HepG2 (cell line): ENCODE data around the gene SLC1A3. TPM values are rescaled to one million over a fixed set of nuclear protein-coding genes. Genes with fewer than 3 reads are reported as not detected.

Experiments
- ATAC-seq: fragments of 200-7000 bp; cut with Tn5 transposase; 3 replicates; pipeline ENCODE4 v1.9.1; 2020; ENCODE audit warnings: mild to moderate bottlenecking, moderate library complexity
- BruUV-seq: library from RNA; stranded (reverse); fragments of 400-500 nt; replicated peaks from 2 replicates; lab custom pipeline; 2021; lab: Mats Ljungman, UMichigan
- CTCF ChIA-PET: fragments of 300-600 bp; formaldehyde crosslinking; extraction: SDS; loops from one replicate; lab custom pipeline; 2021; ENCODE audit warnings: low total read pairs, inconsistent platforms, low intra/inter-chr PET ratio; lab: Yijun Ruan, JAX
- POLR2A ChIA-PET: fragments of 350-600 bp; sonication (Branson Sonifier 250); formaldehyde crosslinking; loops from one replicate; lab custom pipeline; 2020; ENCODE audit warnings: antibody characterized with exemption, inconsistent platforms; lab: Yijun Ruan, JAX
- DNase-seq: peaks from one replicate; pipeline ENCODE4 v3.0.0-alpha.2; 2015; ENCODE audit warnings: low spot score
- FAIRE-seq: peaks from 3 replicates; lab custom pipeline; 2011; peaks lifted over from hg19 to GRCh38; lab: Jason Lieb, UNC
- H2AFZ ChIP-seq: one replicate; pipeline ENCODE4 v1.6.1; 2011; ENCODE audit warnings: low read length, inconsistent platforms
- H3K27ac ChIP-seq: fragments of 300-600 bp; 3 replicates; pipeline ENCODE4 v1.8.0; 2011; ENCODE audit warnings: mixed run types, mild to moderate bottlenecking, mixed read lengths, low read length, inconsistent platforms; ENCODE audit not compliant: insufficient read depth; ENCODE audit errors: extremely low read length
- H3K27me3 ChIP-seq, 2 experiments: fragments of 200-600 bp in 1 of 2; 2 replicates in 1 of 2; 3 replicates in 1 of 2; pipeline versions ENCODE4 v1.6.0 to v1.8.0; 2011; ENCODE audit warnings: low read length in 2 of 2, mild to moderate bottlenecking in 2 of 2, moderate library complexity in 2 of 2, inconsistent platforms in 1 of 2; ENCODE audit not compliant: insufficient read depth in 2 of 2, control insufficient read depth in 1 of 2
- H3K36me3 ChIP-seq, 2 experiments: fragments of 200-600 bp in 1 of 2; replicated peaks in 1 of 2; 2 replicates in 1 of 2; 3 replicates in 1 of 2; pipeline versions ENCODE4 v1.5.1 to v1.8.0; 2011; ENCODE audit warnings: low read length in 2 of 2, inconsistent platforms in 1 of 2; ENCODE audit not compliant: insufficient read depth in 2 of 2, control insufficient read depth in 1 of 2
- H3K4me1 ChIP-seq: 2 replicates; pipeline ENCODE4 v1.5.1; 2012; ENCODE audit warnings: low read length, inconsistent platforms; ENCODE audit not compliant: insufficient read depth
- H3K4me2 ChIP-seq: 2 replicates; pipeline ENCODE4 v1.6.0; 2011; ENCODE audit warnings: low read depth, low read length, inconsistent platforms
- H3K4me3 ChIP-seq, 3 experiments: fragments of 200-600 bp in 1 of 3; sonication (generic), shearing (Covaris generic) in 1 of 3; replicated peaks in 1 of 3; 2 replicates each; pipeline ENCODE4 v1.5.1; 2011 to 2016; ENCODE audit warnings: low read length in 3 of 3, inconsistent platforms in 2 of 3, low read depth in 2 of 3, mild to moderate bottlenecking in 2 of 3, control low read depth in 1 of 3, mixed read lengths in 1 of 3; ENCODE audit not compliant: insufficient read depth in 1 of 3
- H3K79me2 ChIP-seq: one replicate; pipeline ENCODE4 v1.6.1; 2011; ENCODE audit warnings: low read length, inconsistent platforms; ENCODE audit not compliant: insufficient read depth
- H3K9ac ChIP-seq: 2 replicates; pipeline ENCODE4 v1.6.0; 2011; ENCODE audit warnings: mild to moderate bottlenecking, low read depth, low read length, inconsistent platforms; ENCODE audit not compliant: insufficient read depth
- H3K9me3 ChIP-seq: 2 replicates; pipeline ENCODE4 v1.5.1; 2012; ENCODE audit warnings: mild to moderate bottlenecking, low read length
- H4K20me1 ChIP-seq: 2 replicates; pipeline ENCODE4 v1.6.0; 2011; ENCODE audit warnings: inconsistent platforms, mild to moderate bottlenecking, low read length, moderate library complexity; ENCODE audit not compliant: insufficient read depth
- CREBL2 ChIP-seq: sonication (generic); formaldehyde crosslinking; IDR thresholded peaks from 2 replicates; pipeline ENCODE4 v1.8.1; 2023; ENCODE audit warnings: missing genetic modification reagents, mild to moderate bottlenecking, borderline replicate concordance
- HDAC2 ChIP-seq: sonication (generic); formaldehyde crosslinking; IDR thresholded peaks from 2 replicates; pipeline ENCODE4 v1.4.0; 2020; ENCODE audit warnings: missing genetic modification reagents
- POLR2AphosphoS2 ChIP-seq: IDR thresholded peaks from 2 replicates; pipeline ENCODE4 v1.6.1; 2011; ENCODE audit warnings: low read depth, low read length, improper control_type of control experiment
- RCOR2 ChIP-seq: IDR thresholded peaks from 2 replicates; pipeline ENCODE4 v1.6.1; 2016; ENCODE audit warnings: missing biosample characterization, missing genetic modification reagents
- RELA ChIP-seq: sonication (generic); formaldehyde crosslinking; IDR thresholded peaks from 2 replicates; pipeline ENCODE4 v1.4.0; 2020; ENCODE audit warnings: missing genetic modification reagents
- STAT6 ChIP-seq: sonication (generic); formaldehyde crosslinking; IDR thresholded peaks from 2 replicates; pipeline ENCODE4 v1.4.0; 2020; ENCODE audit warnings: missing genetic modification reagents, mild to moderate bottlenecking, borderline replicate concordance
- ZNF10 ChIP-seq: sonication (generic); formaldehyde crosslinking; IDR thresholded peaks from 2 replicates; pipeline ENCODE4 v1.4.0; 2020; ENCODE audit warnings: mild to moderate bottlenecking, low read depth, missing genetic modification reagents, borderline replicate concordance
- ZNF318 ChIP-seq: sonication (generic); formaldehyde crosslinking; IDR thresholded peaks from 2 replicates; pipeline ENCODE4 v1.4.0; 2020; ENCODE audit warnings: mild to moderate bottlenecking, missing genetic modification reagents
- ZNF430 ChIP-seq: sonication (generic); formaldehyde crosslinking; IDR thresholded peaks from 2 replicates; pipeline ENCODE4 v1.9.0; 2021; ENCODE audit warnings: mild to moderate bottlenecking, missing genetic modification reagents
- WGBS: methylation state at CpG from one replicate; pipeline ENCODE4 v1.1.6; 2017; ENCODE audit warnings: low lambda C conversion rate; 5-methylcytosine and 5-hydroxymethylcytosine counted together
- in situ Hi-C: cut with HindIII; loops from 2 replicates; pipeline ENCODE4 v1.10.0; 2017; ENCODE audit warnings: low pct_unique_long_range_greater_than_20kb; ENCODE audit not compliant: extremely low pct_ligation_motif_present
- intact Hi-C: fragments of 100-400 bp; cut with micrococcal nuclease; formaldehyde crosslinking; loops from one replicate; pipeline ENCODE4 v1.10.0; 2022; ENCODE audit not compliant: unreplicated experiment
- polyA plus RNA-seq, 8 experiments: library from polyadenylated mRNA; depleted of rRNA in 3 of 8; stranded (reverse) in 7 of 8; unstranded in 1 of 8; fragments of >200 nt; fragmentation: Illumina TruSeq in 4 of 8; extraction: Trizol in 4 of 8; gene quantifications; 2 replicates each; pipeline versions ENCODE4 v1.2.1 to v1.2.3, GENCODE V29; 2011 to 2016; ENCODE audit warnings: low read depth in 4 of 8, missing spikeins in 1 of 8, mixed read lengths in 1 of 8; ENCODE audit not compliant: insufficient read depth in 1 of 8
- total RNA-seq, 5 experiments: library from RNA; depleted of rRNA; stranded (reverse); fragments of >200 nt; fragmentation: Illumina TruSeq; extraction: Trizol; gene quantifications; 2 replicates each; pipeline ENCODE4 v1.2.3, GENCODE V29; 2016; ENCODE audit warnings: low read depth in 1 of 5

The SLC1A3 gene
- total and polyA plus RNA-seq, 2 of the 13 experiments (the other 11 are each of a cell fraction or from before 2014, with no cell fraction given) = 0.09 TPM; not detected in 1

- DNase-seq = no peak
- intact Hi-C loops (no loop called here), in situ Hi-C loops (no loop called here)
- Histone ChIP-seq H4K20me1 (no peaks in the 10 kb centered on the region), H3K27ac (no peak overlapping the region), H3K4me3 (no peak overlapping the region), H3K27me3 (no peaks in the 10 kb centered on the region; a peak in 1 of 5 replicates), H3K4me1 (no peaks in the 10 kb centered on the region), H2AFZ (no peak overlapping the region), H3K9ac (no peak overlapping the region), H3K9me3 (no peaks in the 10 kb centered on the region), H3K4me2 (no peak overlapping the region), H3K79me2 (no peaks in the 10 kb centered on the region), H3K36me3 (no peaks in the 10 kb centered on the region)
- no peak for FAIRE-seq
- CTCF ChIA-PET = no interaction called here
- POLR2A ChIA-PET = no interaction called here
- BruUV-seq = no TSS peak
- WGBS = 43% methylated on average over 9 of the region's 9 CpGs
- no peak for ATAC-seq
- TF ChIP-seq POLR2AphosphoS2 = no peak
- TF ChIP-seq STAT6 (CRISPR knock-in tag) = no peak
- TF ChIP-seq HDAC2 = no peak
- no peak for TF ChIP-seq CREBL2 (CRISPR knock-in tag)
- TF ChIP-seq ZNF10 (CRISPR knock-in tag) = no peak
- no peak for TF ChIP-seq RCOR2
- TF ChIP-seq ZNF430 = no peak
- no peak for TF ChIP-seq ZNF318 (CRISPR knock-in tag)
- no peak for TF ChIP-seq RELA (CRISPR knock-in tag)
These were observed 17.4 kb downstream of the SLC1A3 start for GRCh38 chr5:36623832-36624231.
